ENCODE data around the gene RMND1. TPM values are rescaled to one million over a fixed set of nuclear protein-coding genes. Genes with fewer than 3 reads are reported as not detected.

Gene RMND1
- total and polyA plus RNA-seq, 2 of the 13 experiments (the other 11 are each of a cell fraction or from before 2014, with no cell fraction given): 34.0 to 72.5 TPM

DNA sequence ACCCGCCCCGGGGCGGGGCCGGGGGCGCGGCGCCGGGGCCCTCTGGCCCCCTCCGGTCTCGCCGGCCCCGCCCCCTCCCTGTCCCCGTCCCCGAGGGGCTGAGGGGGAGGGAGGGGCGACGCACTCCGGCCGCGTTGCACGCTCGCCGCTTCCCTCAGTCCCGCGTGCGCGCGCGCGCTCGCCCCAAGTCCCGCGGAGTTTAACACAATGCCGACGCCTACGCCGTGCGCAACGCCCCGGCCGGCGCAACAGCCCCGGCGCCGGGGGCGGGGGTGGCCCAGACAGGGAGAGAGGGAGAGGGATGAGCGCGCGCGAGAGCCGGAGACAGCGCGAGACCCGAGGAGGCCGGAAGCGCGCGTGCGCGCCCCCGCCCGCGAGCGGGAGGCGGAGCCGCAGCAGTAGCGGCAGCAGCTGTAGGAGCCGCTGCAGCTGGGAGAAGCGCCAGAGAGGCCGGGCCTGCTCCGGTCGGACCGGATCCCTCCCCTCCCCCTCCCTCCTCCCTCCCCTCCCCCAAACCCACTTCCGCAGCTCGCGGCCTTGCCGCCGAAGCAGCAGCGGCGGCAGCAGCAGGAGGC lies 61.6 kb downstream of the RMND1 start (continued):
- no peak for TF ChIP-seq IKZF4 (CRISPR knock-in tag; IDR thresholded peaks at IDR 0.05; ENCODE audit: borderline replicate concordance, low read depth, not compliant biosample characterization)
- TF ChIP-seq JUN (CRISPR knock-in tag; IDR thresholded peaks at IDR 0.05): no peak
- TF ChIP-seq ELF3 (CRISPR knock-in tag; IDR thresholded peaks at IDR 0.05): no peak; the same call in none of the 2 replicates
- no peak for TF ChIP-seq ZNF180 (CRISPR knock-in tag; IDR thresholded peaks at IDR 0.05; ENCODE audit: borderline replicate concordance, low read depth)
- TF ChIP-seq KLF13 (CRISPR knock-in tag; IDR thresholded peaks at IDR 0.05): no peak
- TF ChIP-seq ZNF12 (CRISPR knock-in tag; IDR thresholded peaks at IDR 0.05): 0 out of 2 replicates have a peak, but pooled peaks have one; percentile 10
- no peak; the same call in 1 of the 2 replicates for TF ChIP-seq RNF2 (conservative IDR thresholded peaks at IDR 0.05; ENCODE audit: low read depth)
- TF ChIP-seq, protein P1, sequence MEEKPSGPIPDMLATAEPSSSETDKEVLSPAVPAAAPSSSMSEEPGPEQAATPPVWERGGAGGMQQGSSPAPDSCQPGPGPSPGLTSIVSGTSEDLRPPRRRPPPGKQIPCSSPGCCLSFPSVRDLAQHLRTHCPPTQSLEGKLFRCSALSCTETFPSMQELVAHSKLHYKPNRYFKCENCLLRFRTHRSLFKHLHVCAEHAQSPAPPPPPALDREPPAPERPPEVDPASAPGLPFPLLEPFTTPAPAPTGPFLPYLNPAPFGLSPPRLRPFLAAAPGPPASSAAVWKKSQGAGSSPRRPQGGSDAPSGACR (CRISPR knock-in tag; IDR thresholded peaks at IDR 0.05): no peak; the same call in 1 of the 2 replicates
- TF ChIP-seq TAF15 (IDR thresholded peaks at IDR 0.05; ENCODE audit: low read depth, low read length, poor library complexity, severe bottlenecking): no peak
- TF ChIP-seq REL (CRISPR knock-in tag; conservative IDR thresholded peaks at IDR 0.05): 0 out of 2 replicates have a peak, but pooled peaks have one; percentile 55
- TF ChIP-seq SP140L (CRISPR knock-in tag; IDR thresholded peaks at IDR 0.05; ENCODE audit: borderline replicate concordance): 0 out of 2 replicates have a peak, but pooled peaks have one; percentile 22
- no peak for TF ChIP-seq PLRG1 (conservative IDR thresholded peaks at IDR 0.05)
- TF ChIP-seq NCOA1 (CRISPR knock-in tag; IDR thresholded peaks at IDR 0.05): no peak
- TF ChIP-seq NFE2 (CRISPR knock-in tag; IDR thresholded peaks at IDR 0.05): no peak
- TF ChIP-seq ZNF543 (CRISPR knock-in tag; IDR thresholded peaks at IDR 0.05): no peak
- peak; percentile 78; the same call in 1 of the 2 replicates for TF ChIP-seq ZNF749 (CRISPR knock-in tag; IDR thresholded peaks at IDR 0.05; ENCODE audit: borderline replicate concordance)
- TF ChIP-seq FOXM1 (CRISPR knock-in tag; IDR thresholded peaks at IDR 0.05): no peak
- TF ChIP-seq CENPT (CRISPR knock-in tag; IDR thresholded peaks at IDR 0.05; ENCODE audit: low read depth): no peak
- no peak for TF ChIP-seq SCMH1 (CRISPR knock-in tag; IDR thresholded peaks at IDR 0.05; ENCODE audit: borderline replicate concordance)
- TF ChIP-seq, protein P2, sequence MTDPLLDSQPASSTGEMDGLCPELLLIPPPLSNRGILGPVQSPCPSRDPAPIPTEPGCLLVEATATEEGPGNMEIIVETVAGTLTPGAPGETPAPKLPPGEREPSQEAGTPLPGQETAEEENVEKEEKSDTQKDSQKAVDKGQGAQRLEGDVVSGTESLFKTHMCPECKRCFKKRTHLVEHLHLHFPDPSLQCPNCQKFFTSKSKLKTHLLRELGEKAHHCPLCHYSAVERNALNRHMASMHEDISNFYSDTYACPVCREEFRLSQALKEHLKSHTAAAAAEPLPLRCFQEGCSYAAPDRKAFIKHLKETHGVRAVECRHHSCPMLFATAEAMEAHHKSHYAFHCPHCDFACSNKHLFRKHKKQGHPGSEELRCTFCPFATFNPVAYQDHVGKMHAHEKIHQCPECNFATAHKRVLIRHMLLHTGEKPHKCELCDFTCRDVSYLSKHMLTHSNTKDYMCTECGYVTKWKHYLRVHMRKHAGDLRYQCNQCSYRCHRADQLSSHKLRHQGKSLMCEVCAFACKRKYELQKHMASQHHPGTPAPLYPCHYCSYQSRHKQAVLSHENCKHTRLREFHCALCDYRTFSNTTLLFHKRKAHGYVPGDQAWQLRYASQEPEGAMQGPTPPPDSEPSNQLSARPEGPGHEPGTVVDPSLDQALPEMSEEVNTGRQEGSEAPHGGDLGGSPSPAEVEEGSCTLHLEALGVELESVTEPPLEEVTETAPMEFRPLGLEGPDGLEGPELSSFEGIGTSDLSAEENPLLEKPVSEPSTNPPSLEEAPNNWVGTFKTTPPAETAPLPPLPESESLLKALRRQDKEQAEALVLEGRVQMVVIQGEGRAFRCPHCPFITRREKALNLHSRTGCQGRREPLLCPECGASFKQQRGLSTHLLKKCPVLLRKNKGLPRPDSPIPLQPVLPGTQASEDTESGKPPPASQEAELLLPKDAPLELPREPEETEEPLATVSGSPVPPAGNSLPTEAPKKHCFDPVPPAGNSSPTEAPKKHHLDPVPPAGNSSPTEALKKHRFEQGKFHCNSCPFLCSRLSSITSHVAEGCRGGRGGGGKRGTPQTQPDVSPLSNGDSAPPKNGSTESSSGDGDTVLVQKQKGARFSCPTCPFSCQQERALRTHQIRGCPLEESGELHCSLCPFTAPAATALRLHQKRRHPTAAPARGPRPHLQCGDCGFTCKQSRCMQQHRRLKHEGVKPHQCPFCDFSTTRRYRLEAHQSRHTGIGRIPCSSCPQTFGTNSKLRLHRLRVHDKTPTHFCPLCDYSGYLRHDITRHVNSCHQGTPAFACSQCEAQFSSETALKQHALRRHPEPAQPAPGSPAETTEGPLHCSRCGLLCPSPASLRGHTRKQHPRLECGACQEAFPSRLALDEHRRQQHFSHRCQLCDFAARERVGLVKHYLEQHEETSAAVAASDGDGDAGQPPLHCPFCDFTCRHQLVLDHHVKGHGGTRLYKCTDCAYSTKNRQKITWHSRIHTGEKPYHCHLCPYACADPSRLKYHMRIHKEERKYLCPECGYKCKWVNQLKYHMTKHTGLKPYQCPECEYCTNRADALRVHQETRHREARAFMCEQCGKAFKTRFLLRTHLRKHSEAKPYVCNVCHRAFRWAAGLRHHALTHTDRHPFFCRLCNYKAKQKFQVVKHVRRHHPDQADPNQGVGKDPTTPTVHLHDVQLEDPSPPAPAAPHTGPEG (CRISPR knock-in tag; IDR thresholded peaks at IDR 0.05): peak; percentile 9; the same call in 1 of the 2 replicates
- no peak for TF ChIP-seq ZNF333 (CRISPR knock-in tag; IDR thresholded peaks at IDR 0.05; ENCODE audit: borderline replicate concordance)
- TF ChIP-seq, protein P3, sequence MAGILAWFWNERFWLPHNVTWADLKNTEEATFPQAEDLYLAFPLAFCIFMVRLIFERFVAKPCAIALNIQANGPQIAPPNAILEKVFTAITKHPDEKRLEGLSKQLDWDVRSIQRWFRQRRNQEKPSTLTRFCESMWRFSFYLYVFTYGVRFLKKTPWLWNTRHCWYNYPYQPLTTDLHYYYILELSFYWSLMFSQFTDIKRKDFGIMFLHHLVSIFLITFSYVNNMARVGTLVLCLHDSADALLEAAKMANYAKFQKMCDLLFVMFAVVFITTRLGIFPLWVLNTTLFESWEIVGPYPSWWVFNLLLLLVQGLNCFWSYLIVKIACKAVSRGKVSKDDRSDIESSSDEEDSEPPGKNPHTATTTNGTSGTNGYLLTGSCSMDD (CRISPR knock-in tag; IDR thresholded peaks at IDR 0.05): no peak
- TF ChIP-seq CHD2 (IDR thresholded peaks at IDR 0.05; ENCODE audit: low read depth, low read length): peak; percentile 98
- peak; percentile 17; the same call in 1 of the 2 replicates for TF ChIP-seq STAT5B (CRISPR knock-in tag; IDR thresholded peaks at IDR 0.05)
- no peak for TF ChIP-seq ZNF550 (CRISPR knock-in tag; IDR thresholded peaks at IDR 0.05; ENCODE audit: borderline replicate concordance)

All from HepG2 (cell line).